Stimulated activated CD4-positive, alpha-beta T cell treated with anti-CD3 and anti-CD28 coated beads, Interleukin-2, amount 100 ng/mL, for 4 hours (primary cell): ENCODE results near the gene PTGDR2.

Source experiments
- DNase-seq: peaks from one replicate; pipeline ENCODE4 v3.0.0-alpha.2; 2020; ENCODE audit warnings: low read depth

Gene PTGDR2

DNA sequence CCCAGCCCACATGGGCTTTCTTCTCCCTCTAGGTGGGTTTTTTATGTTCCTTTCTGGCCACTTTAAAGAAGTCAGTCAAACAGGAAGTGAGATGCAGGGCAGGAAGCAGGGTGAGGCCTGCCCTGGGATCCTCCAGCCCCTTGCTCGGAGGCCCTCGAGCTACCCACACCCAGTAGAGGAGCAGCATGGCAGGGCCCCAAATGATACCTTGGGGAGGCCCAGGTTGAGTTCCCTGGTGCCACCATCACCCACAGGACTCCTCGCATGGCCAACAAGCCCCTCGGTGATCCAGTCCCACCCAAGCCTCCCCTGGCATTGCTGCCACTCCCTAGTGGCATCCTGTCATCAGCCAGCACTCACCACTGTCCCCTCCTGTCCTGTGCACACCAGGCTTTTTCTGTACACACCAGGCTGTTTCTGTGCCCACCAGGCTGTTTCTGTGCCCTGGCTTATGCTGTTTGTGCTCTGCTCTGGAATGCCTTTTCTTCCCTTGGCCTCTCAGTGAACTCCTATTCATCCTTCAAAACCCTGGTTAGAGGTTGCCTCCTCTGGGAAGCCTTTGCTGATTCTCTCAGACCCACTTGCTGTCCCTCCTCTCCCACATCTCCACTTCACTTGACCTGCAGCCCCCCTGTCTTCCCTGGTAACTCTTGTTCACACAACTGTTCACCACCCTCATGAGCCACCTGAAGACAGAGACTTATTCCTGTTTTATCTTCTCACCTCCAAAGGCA lies 3.1 kb upstream of the PTGDR2 start:
- DNase-seq = no peak

GRCh38 chr11:60858236-60858635 lies 2.5 kb upstream of the PTGDR2 start:
- no peak for DNase-seq

DNA sequence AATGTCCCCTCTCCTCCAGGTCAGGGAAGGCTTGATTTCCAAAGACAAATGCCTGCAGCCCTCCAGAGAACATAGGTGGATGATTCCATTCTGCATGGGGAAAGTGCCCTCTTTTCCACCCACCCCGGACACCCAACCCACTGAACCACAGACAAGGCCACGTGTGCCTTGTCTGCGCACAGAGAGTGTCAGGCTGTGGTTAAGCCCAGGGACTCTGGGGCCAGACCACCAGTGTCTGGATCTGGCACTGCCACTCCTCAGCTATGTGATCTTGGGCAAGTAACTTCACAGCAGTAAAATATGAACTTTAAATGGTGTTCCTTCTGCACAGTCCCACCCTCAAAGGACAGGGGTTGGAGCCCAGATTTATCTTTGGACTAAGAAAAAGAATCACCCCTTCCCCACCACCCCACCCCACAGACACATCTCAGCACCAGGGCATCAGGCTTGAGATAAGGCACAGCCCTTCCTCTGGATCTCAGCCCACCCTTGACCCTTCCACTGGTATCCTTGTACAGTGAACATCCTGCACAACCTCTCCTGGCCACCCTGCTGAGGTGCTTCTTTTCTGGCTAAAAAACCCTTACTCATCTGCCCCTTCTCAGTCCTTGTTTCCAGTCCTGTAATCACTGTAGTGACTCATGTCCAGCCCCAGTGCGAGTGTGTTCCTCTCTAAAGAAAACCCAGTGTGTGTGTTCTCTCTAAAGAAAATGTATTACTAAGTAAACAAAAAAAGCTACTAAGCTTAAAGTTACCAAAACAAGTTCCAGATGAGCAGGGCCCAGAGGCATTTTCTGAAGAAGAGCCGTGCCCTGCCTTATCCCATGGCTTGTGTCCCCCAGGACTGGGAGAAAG lies 1.9 kb upstream of the PTGDR2 start:
- DNase-seq = no peak

DNA sequence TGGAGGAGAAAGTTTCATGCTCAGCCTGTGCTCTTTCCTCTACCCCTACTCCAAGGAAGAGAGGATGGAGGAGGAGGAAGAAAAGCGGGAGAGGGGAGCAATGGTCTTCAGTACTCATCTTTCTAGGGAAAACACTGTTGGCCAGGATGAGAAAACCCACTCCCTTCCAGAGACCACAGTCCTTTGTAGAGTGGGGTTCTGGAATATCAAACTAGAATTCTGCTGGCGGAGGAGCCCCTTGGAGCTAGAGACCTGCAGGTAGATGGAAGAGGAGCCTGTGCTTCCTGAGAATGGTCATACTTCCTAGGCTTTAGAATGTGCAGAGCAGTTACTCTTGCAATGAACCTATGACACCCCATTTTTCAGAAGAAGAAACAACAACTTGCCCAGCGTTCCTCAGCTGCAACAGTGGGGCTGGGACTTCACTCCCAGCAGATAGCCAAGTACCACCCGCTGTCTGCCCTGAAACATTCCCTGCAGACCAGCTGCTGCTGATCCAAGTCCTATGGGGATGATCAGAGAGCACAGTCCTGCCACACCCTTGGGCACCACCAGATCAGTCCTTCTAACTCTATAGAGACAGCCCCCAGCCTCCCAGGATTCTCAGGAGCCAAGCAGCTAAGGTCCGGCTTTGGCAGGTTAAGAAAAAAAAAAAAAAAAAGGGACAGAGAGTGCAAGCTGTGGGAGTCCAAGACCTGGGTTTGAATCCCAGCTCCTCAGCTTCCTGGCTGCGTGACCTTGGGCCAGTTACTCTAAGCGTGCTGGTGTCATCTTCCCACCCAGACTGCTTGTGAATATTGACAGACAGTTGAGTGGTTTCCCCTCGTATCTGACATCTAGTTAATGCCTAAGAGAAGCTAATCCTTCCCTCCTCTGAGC lies 664 bp downstream of the PTGDR2 start:
- DNase-seq = no peak

GRCh38 chr11:60854140-60854846 lies 1.5 kb downstream of the PTGDR2 start:
- no peak for DNase-seq

DNA sequence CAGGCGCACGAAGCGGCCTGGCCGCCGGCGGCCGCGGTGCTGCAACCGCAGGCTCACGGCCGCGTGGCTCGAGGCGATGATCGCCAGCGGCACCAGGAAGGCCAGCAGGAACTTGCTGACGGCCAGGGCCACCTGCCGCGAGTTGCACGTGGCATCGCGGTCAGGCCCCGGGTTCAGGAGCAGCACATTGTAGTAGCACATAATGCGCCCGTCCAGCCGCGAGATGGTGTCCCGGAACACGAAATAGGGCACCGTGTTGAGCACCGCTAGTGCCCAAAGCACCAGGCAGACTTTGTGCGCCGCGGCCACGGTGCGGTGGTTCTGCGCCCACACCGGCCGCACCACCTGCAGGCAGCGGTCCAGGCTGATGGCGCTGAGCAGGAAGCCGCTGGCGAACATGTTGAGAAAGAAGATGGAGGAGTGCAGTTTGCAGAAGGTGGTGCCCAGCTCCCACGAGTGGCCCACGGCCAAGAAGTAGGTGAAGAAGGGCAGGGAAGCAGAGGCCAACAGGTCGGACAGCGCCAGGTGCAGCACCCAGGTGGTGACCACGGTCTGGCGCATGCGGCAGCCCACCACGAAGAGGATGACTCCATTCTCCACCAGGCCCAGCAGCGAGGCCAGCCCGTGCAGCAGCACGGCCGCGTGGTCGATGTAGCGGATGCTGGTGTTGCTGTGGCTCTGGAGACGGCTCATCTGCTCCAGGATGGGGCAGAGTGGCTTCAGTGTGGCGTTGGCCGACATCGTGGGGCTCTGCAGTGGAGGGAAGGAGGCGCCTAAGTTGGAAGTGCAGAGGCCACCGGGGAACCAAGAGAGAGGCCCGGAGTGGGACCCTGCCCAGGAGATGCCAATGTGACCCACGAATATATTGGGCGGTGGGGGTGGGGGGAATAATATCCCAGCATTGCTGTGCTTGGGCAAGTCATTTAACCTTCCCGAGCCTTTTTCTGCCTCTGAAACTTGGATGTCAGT lies 2.5 kb downstream of the PTGDR2 start:
- DNase-seq = no peak

DNA sequence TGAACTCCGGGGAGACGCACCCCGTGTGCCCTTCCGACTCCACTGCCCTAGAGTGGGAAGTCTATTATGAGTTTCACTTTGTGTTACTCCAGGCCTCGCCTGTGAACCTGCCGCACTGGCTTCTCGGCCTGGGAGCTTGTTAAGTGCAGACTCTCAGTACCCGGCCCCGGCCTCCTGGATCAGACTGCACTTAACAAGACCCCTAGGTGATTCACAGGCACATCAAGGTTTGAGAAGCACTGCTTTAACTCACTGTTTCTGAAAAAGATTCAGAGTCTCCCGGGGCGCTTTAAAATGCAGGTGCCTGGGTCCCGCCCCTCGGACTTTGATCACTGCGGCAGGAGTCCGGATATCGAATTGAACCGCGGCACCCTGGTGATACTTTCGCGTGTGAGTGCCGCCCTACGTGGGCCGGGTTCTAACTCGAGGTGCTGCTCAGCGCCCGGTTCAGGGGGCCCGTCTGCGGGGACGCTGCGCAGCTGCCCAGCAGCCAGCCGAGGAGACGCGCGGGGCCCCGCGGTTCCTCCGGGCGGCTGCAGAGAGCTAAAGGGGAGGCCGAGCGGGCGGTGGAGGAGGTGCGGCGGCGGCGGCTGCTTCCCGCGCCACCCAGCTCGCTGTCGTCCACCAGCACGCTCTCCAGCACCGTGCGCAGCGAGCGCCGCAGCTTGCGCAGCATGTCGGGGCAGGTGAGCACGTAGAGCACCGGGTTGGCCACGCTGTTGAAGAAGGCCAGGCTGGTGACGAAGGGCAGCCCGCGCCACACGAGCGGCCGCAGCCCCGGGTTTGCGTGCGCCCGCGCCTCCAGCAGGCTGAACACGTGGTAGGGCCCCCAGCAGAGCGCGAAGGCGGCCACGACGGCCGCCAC lies 3.4 kb downstream of the PTGDR2 start:
- no peak for DNase-seq

- DNase-seq = no peak
Measured at GRCh38 chr11:60851327-60852104, 4.2 kb downstream of the PTGDR2 start.

- no peak for DNase-seq
Measured at GRCh38 chr11:60849641-60850520, 5.9 kb downstream of the PTGDR2 start.

DNA sequence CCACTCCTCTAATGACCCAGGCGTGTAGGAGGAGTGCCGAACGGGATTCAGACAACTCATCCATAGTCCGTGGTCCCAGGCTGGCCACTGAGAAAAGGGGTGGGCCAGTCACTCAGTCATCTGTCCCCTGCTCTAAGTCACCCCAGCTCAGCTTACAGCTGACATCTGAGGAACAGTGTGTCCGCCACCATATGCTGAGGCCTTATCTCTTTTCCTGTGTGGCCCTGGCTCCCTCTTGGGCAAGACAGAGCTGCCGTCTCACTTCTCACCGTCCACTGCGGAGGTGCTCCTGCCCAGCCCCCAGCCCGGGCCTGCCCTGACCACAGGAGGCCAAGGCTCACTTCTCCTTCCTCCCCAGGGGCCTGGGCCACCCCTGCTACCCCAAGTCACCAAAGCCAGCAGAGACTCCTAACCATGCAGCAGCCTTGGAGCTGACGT lies 7.0 kb downstream of the PTGDR2 start:
- DNase-seq = no peak

GRCh38 chr11:60847896-60848295 lies 7.9 kb downstream of the PTGDR2 start:
- DNase-seq = no peak

- DNase-seq = no peak
Measured at GRCh38 chr11:60847281-60847680, 8.5 kb downstream of the PTGDR2 start.

DNA sequence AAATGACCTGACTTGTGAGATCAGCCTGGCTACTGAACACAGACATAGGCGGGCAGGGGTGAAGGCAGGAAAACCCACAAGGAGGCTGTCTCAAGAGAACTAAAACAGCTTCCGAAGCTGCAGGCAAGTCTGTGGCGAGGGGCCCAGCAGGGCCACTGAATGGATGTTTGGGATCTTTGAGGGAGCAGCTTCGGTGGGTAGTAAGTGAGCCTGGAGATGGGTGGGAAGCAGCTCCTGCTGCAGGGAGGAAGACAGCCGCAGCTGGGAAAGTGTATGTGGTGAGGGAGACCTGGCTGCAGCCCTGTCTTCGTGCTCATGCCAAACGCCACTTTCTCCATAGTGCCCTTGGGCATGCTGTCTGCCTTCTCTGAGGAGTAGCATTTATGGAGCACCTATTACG lies 10.4 kb downstream of the PTGDR2 start:
- no peak for DNase-seq

DNA sequence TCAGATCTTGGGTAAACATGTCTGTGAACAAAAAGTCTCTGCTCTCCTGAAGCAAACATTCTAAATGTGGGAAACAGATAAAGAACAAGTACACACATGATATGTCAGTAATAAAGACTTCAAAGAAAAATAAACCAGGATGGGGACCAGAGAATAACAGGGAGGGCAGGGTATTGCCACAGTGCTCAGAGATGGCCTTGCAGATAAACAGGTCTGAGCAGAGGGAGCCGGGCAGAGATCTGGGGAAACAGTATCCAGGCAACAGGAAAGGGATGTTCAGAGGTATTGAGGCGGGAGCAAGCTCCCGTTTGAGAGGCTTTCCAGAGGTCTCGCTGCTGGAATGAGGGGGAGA lies 10.9 kb downstream of the PTGDR2 start:
- DNase-seq = no peak

DNA sequence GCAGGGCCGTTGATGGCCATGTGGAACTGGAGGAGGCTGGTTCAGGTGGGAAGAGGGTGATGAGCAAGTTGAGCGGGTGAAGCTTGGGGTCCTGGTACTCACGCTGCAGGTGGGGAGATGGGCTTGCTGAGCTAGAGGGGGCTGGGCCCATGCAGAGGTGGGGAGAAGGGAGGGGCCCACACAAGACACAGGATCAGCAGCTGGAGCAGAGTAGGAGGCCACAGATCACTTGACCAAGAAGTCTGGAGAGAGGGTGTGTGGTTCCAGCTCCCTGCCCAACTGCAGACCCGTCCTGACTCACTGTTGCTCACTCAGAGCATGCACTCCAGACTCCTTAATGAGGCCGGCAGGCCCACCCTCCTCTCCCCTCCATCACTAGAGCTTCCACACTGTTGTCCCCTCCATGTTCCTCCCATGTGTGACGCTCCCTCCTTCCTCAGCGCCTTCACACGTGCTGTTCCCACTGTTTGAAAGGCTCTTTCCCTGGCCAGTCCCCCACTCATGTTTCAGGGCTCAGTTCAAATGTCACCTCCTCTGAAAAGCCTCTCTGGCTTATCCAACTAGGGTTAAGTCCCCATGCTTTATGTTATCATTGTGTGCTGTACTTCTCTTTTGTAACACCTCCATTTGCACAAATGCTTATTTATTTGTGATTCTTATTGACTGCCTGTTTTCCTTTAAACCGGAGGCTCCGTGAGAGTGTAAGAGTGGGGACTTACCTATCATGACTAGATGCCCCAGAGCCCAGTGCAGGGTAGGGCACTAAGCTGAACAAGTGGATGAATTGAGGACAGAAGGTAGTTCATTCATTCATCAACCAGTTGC lies 11.5 kb downstream of the PTGDR2 start:
- no peak for DNase-seq

DNA sequence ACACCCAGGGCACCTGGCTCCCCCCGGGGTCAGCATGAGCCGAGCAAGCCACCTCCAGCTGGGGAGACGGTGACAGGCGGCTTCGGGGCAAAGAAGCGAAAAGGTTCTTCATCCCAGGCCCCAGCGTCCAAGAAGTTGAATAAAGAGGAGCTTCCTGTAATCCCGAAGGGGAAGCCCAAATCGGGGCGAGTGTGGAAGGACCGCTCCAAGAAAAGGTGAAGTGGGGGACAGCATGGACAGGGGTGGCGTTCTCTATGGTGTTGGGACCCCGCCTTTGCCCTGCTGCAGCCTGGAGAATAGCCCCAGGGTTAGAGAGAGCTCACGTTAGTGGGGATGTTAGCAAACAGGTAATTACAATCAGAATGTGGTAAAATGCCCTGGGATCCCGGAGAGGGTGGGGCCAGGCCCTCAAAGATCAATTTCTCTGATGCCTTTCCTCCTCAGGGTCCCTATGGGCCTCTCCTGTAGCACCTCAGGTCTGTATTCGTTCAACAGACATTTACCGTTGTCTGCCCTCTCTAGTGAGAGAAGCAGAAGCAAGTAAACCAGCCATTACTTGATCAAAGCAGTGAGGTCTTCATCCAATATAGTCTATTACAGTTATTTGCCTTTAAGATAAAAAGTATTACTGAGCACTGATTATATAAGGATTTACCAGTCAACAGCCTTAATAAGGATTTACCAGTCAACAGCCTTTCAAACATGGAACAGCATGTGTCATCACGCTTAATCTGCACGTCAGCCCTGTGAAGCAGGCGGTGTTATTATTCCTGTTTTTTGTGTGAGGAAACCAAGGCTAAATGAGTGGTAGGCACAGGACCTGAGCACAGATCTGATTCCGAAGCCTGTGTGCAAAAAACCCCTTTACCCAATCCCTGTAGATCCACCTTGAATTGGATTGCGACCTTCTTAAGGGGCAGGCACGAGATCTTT lies 12.8 kb downstream of the PTGDR2 start:
- no peak for DNase-seq
